Transverse colon (tissue), 3 donors: Measurements from ENCODE around the gene STOX2.

Source experiments
- CTCF ChIP-seq, 5 experiments: fragments of 200-600 bp in 3 of 5; fragments of 450-650 bp in 2 of 5; sonication (generic) in 3 of 5; IDR thresholded peaks; 1 replicate in 2 of 5; 2 replicates in 3 of 5; pipeline ENCODE4 v1.5.1; 2016 to 2017; ENCODE audit warnings: antibody characterized with exemption in 5 of 5, inconsistent platforms in 3 of 5, mild to moderate bottlenecking in 2 of 5, moderate library complexity in 1 of 5
- EP300 ChIP-seq: sonication (generic); formaldehyde crosslinking; IDR thresholded peaks from one replicate; pipeline ENCODE4 v1.6.1; 2017; ENCODE audit warnings: antibody characterized with exemption, low read depth

DNA sequence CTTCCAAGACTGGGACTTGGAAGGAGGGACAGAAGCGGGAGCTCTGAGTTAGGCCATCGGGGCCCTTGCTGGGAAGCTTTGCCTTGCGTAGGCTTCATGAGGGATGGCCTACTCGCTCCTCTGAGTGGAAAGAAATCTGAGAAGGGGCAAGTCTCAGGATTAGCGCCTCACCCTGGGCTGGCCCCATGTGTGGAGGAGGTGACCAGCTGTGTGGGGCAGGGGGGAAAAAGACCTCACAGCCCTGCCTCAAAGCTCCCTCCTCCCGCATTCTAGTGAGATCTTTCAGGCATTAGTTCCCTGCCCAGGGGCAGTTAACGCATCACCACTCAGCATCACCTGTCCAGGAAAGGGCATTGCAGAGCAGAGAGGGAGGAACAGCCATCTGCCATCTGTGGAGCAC is 156.5 kb downstream of the STOX2 start:
- TF ChIP-seq CTCF (IDR thresholded peaks at IDR 0.05) = no peak
- TF ChIP-seq EP300 = no peak
